A549 (cell line): ENCODE data around the gene ZNF831. TPM values are rescaled to one million over a fixed set of nuclear protein-coding genes. Genes with fewer than 3 reads are reported as not detected.
A peak's percentile ranks its signal among the peaks of the same experiment; 100 is the strongest.

Experiments used
- ATAC-seq, 2 experiments: fragments of 200-7000 bp in 1 of 2; fragments of >200 bp in 1 of 2; cut with Nextera tagmentation in 1 of 2; cut with Tn5 transposase in 1 of 2; 3 replicates each; pipeline versions ENCODE4 v1.8.0 to v1.9.1; 2018 to 2020; ENCODE audit warnings: mild to moderate bottlenecking in 1 of 2, moderate library complexity in 1 of 2
- CTCF ChIA-PET: fragments of 300-600 bp; sonication (Branson Sonifier 250); formaldehyde crosslinking; extraction: SDS; loops from one replicate; lab custom pipeline; 2021; ENCODE audit warnings: antibody characterized with exemption, inconsistent platforms; lab: Yijun Ruan, JAX
- POLR2A ChIA-PET: fragments of 350-600 bp; formaldehyde crosslinking; extraction: SDS; loops from one replicate; lab custom pipeline; 2021; ENCODE audit warnings: antibody characterized with exemption, inconsistent platforms; lab: Yijun Ruan, JAX
- DNase-seq, 2 experiments: peaks; one replicate each; pipeline versions ENCODE4 v3.0.0 to v3.0.0-alpha.2; 2011 to 2016; ENCODE audit warnings: low read depth in 1 of 2, low spot score in 1 of 2
- FAIRE-seq: peaks from 2 replicates; lab custom pipeline; 2011; peaks lifted over from hg19 to GRCh38; lab: Jason Lieb, UNC
- H3K27ac ChIP-seq, 2 experiments: fragments of >200 bp; sonication (Bioruptor Twin); formaldehyde crosslinking; 3 replicates each; pipeline ENCODE4 v1.5.1; 2016 to 2017
- H3K4me1 ChIP-seq: fragments of >200 bp; sonication (Bioruptor Twin); formaldehyde crosslinking; 3 replicates; pipeline ENCODE4 v1.6.1; 2016
- H3K4me2 ChIP-seq: fragments of >200 bp; sonication (Bioruptor Twin); formaldehyde crosslinking; 3 replicates; pipeline ENCODE4 v1.6.1; 2016
- H3K4me3 ChIP-seq: fragments of >200 bp; sonication (Bioruptor Twin); formaldehyde crosslinking; 3 replicates; pipeline ENCODE4 v1.5.1; 2016
- H3K9me3 ChIP-seq: fragments of >200 bp; sonication (Bioruptor Twin); formaldehyde crosslinking; 3 replicates; pipeline ENCODE4 v1.6.1; 2016
- BHLHE40 ChIP-seq: IDR thresholded peaks from 2 replicates; pipeline ENCODE4 v1.6.1; 2012; ENCODE audit warnings: low read depth, low read length, inconsistent platforms
- EHF ChIP-seq: fragments of 250-450 bp; sonication (Bioruptor Pico); IDR thresholded peaks from 2 replicates; pipeline ENCODE4 v1.5.0; 2020; ENCODE audit warnings: mild to moderate bottlenecking
- EHMT2 ChIP-seq: fragments of 200-600 bp; sonication (generic); IDR thresholded peaks from 2 replicates; pipeline ENCODE4 v1.6.1; 2016; ENCODE audit warnings: antibody characterized with exemption, low read depth, mild to moderate bottlenecking, moderate library complexity
- EP300 ChIP-seq, 2 experiments: fragments of >200 bp; sonication (Bioruptor Twin); formaldehyde crosslinking; IDR thresholded peaks; 2 replicates in 1 of 2; 3 replicates in 1 of 2; pipeline ENCODE4 v1.6.1; 2016 to 2017
- FOSB ChIP-seq: fragments of 250-450 bp; sonication (Bioruptor Pico); IDR thresholded peaks from 2 replicates; pipeline ENCODE4 v1.5.0; 2020; ENCODE audit warnings: mild to moderate bottlenecking, moderate library complexity
- FOSL2 ChIP-seq, 2 experiments: fragments of 450-650 bp in 1 of 2; fragments of >200 bp in 1 of 2; sonication (Bioruptor Twin) in 1 of 2; formaldehyde crosslinking; IDR thresholded peaks; 2 replicates each; pipeline versions ENCODE4 v1.5.0 to v1.6.1; 2016 to 2020; ENCODE audit warnings: mild to moderate bottlenecking in 1 of 2, moderate library complexity in 1 of 2
- HDAC2 ChIP-seq: fragments of 200-600 bp; sonication (generic); IDR thresholded peaks from 2 replicates; pipeline ENCODE4 v1.6.1; 2016
- HOXA7 ChIP-seq: fragments of 250-450 bp; sonication (Bioruptor Pico); IDR thresholded peaks from 2 replicates; pipeline ENCODE4 v1.5.0; 2020; ENCODE audit warnings: mild to moderate bottlenecking, moderate library complexity
- JUNB ChIP-seq: fragments of >200 bp; sonication (Bioruptor Twin); formaldehyde crosslinking; IDR thresholded peaks from 2 replicates; pipeline ENCODE4 v1.6.1; 2016
- NFE2L2 ChIP-seq: fragments of 150-350 bp; conservative IDR thresholded peaks from 2 replicates; pipeline ENCODE4 v1.6.1; 2014; ENCODE audit warnings: low read length
- POLR2AphosphoS2 ChIP-seq: conservative IDR thresholded peaks from 2 replicates; pipeline ENCODE4 v1.6.1; 2012; ENCODE audit warnings: low read length, improper control_type of control experiment, inconsistent platforms
- RARB ChIP-seq: fragments of 250-450 bp; sonication (Bioruptor Pico); IDR thresholded peaks from 2 replicates; pipeline ENCODE4 v1.8.0; 2021; ENCODE audit warnings: mild to moderate bottlenecking, moderate library complexity
- SMC3 ChIP-seq: fragments of >200 bp; sonication (Bioruptor Twin); formaldehyde crosslinking; IDR thresholded peaks from 3 replicates; pipeline ENCODE4 v1.6.1; 2018; ENCODE audit warnings: inconsistent platforms
- TP53 ChIP-seq: fragments of 250-450 bp; sonication (Bioruptor Pico); IDR thresholded peaks from 2 replicates; pipeline ENCODE4 v1.5.0; 2021; ENCODE audit warnings: mild to moderate bottlenecking, moderate library complexity
- WGBS: methylation state at CpG from one replicate; pipeline ENCODE4 v1.1.6; 2017; ENCODE audit errors: missing lambda C conversion rate; 5-methylcytosine and 5-hydroxymethylcytosine counted together
- polyA plus RNA-seq, 4 experiments: library from polyadenylated mRNA; depleted of rRNA in 3 of 4; stranded (reverse); fragments of >200 nt; fragmentation: RNase III in 1 of 4; extraction: RNeasy Plus Mini Kit Qiagen cat#74134 plus additional on column Dnase treatment in 1 of 4; gene quantifications; 2 replicates in 3 of 4; 3 replicates in 1 of 4; pipeline ENCODE4 v1.2.3, GENCODE V29; 2011 to 2017
- TF ChIP-seq, protein P1 (sequence below): fragments of 250-450 bp; sonication (Bioruptor Pico); IDR thresholded peaks from 2 replicates; pipeline ENCODE4 v1.5.0; 2020; ENCODE audit warnings: low read depth, mild to moderate bottlenecking, moderate library complexity
- TF ChIP-seq, protein P2 (sequence below): IDR thresholded peaks from 2 replicates; pipeline ENCODE4 v1.6.1; 2012
- TF ChIP-seq, protein P3 (sequence below): IDR thresholded peaks from 2 replicates; pipeline ENCODE4 v1.6.1; 2012; ENCODE audit warnings: low read depth, borderline replicate concordance
- TF ChIP-seq, protein P4 (sequence below): fragments of 450-650 bp; IDR thresholded peaks from 2 replicates; pipeline ENCODE4 v1.6.1; 2014; ENCODE audit warnings: antibody characterized with exemption
- TF ChIP-seq, protein P5 (sequence below): fragments of >200 bp; sonication (Bioruptor Twin); formaldehyde crosslinking; IDR thresholded peaks from 3 replicates; pipeline ENCODE4 v1.6.1; 2016

The ZNF831 gene
- polyA plus RNA-seq, 2 of the 4 experiments (the other 2 are of a cell fraction) = not detected

DNA sequence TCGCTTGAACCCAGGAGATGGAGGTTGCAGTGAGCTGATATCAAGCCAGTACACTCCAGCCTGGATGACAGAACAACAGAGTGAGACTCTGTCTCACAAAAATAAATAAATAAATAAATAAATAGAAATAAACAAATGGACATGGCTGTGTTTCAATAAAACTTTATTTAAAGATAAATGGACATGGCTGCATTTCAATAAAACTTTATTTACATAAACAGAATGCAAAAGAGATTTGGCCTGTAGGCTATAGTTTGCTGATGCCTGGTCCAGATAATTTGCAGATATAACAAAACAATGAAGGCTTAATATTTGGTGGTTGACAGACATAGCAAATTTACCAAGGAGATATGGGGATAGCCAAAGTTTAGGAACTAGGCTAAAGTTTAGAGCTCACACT, 66.8 kb downstream of the ZNF831 start:
- Histone ChIP-seq H3K4me1 (no peaks in the 10 kb centered on the region), H3K27ac (no peak overlapping the region), H3K4me3 (no peak overlapping the region), H3K9me3 (peaks cover 18% of the 10 kb centered on the region; the same call in 2 of the 3 replicates), H3K4me2 (no peak overlapping the region)
- DNase-seq = no peak
- ChIA-PET CTCF (interaction anchor here (1.6 to 5.1 kb wide), 2 partner anchors 8 to 174 kb away, joined by 3 to 21 read pairs; no protein-coding TSS in a partner anchor), POLR2A (no interaction called here)
- WGBS = 41% methylated on average over 1 of the region's 1 CpG
- peak; percentile 23 for FAIRE-seq
- ATAC-seq = no peak
- TF ChIP-seq FOSL2 (IDR thresholded peaks at IDR 0.05) (no peak), FOSL2 (CRISPR knock-in tag; IDR thresholded peaks at IDR 0.05) (no peak), SMC3 (no peak), EHMT2 (no peak), HDAC2 (no peak), POLR2AphosphoS2 (no peak), JUNB (no peak), TP53 (CRISPR knock-in tag) (no peak), RARB (CRISPR knock-in tag) (no peak), FOSB (CRISPR knock-in tag) (no peak)
- TF ChIP-seq, protein P1, sequence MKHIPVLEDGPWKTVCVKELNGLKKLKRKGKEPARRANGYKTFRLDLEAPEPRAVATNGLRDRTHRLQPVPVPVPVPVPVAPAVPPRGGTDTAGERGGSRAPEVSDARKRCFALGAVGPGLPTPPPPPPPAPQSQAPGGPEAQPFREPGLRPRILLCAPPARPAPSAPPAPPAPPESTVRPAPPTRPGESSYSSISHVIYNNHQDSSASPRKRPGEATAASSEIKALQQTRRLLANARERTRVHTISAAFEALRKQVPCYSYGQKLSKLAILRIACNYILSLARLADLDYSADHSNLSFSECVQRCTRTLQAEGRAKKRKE (CRISPR knock-in tag) = no peak
- TF ChIP-seq, protein P2, sequence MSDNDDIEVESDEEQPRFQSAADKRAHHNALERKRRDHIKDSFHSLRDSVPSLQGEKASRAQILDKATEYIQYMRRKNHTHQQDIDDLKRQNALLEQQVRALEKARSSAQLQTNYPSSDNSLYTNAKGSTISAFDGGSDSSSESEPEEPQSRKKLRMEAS = no peak
- TF ChIP-seq, protein P3, sequence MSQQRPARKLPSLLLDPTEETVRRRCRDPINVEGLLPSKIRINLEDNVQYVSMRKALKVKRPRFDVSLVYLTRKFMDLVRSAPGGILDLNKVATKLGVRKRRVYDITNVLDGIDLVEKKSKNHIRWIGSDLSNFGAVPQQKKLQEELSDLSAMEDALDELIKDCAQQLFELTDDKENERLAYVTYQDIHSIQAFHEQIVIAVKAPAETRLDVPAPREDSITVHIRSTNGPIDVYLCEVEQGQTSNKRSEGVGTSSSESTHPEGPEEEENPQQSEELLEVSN = no peak

DNA sequence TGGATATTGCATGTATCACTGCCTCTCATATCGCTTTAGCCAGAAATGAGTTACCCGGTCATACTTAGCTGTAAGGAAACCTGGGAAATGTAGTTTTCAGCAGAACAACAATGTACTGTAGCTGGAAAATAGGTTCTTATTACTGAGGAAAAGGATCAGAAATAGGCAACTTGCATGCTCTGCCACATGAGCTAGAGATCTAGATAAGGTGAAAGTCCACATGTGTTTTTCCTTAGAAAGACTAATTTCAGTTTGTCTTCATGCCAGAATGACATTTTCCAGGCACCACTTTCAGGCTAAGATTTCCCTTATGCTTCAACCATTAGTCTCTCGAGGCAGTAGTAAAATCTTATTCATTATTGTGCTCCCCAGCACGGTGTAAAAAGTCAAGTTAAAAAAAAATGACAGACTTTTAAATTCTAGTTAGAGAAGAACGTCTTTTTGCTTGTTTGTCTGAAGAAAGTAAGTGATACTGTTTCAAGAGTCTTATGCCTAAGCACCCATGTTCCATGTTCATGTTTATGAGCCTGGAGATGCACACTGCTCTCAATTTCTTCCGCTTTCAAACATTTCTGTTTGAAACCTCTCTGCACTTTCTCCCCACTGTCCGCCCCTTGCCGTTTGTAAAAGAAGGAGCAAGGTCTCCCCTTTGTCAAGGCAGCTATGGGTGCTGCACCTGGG, 67.6 kb downstream of the ZNF831 start:
- WGBS = 43% methylated on average over 8 of the region's 8 CpGs
- CTCF ChIA-PET = interaction anchor here (0.6 to 5.1 kb wide), 3 partner anchors 9 to 290 kb away, joined by 3 to 21 read pairs (median 3); no protein-coding TSS in a partner anchor
- ATAC-seq (no peak), DNase-seq (no peak), FAIRE-seq (no peak)
- Histone ChIP-seq H3K27ac (no peak overlapping the region), H3K4me2 (no peak overlapping the region), H3K4me3 (no peak overlapping the region), H3K4me1 (no peaks in the 10 kb centered on the region)
- POLR2A ChIA-PET = no interaction called here
- TF ChIP-seq NFE2L2 (no peak), HOXA7 (no peak), EP300 (IDR thresholded peaks at IDR 0.05) (no peak), EHF (CRISPR knock-in tag) (no peak), EHMT2 (no peak), BHLHE40 (no peak)
- TF ChIP-seq, protein P4, sequence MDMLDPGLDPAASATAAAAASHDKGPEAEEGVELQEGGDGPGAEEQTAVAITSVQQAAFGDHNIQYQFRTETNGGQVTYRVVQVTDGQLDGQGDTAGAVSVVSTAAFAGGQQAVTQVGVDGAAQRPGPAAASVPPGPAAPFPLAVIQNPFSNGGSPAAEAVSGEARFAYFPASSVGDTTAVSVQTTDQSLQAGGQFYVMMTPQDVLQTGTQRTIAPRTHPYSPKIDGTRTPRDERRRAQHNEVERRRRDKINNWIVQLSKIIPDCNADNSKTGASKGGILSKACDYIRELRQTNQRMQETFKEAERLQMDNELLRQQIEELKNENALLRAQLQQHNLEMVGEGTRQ = no peak
- TF ChIP-seq, protein P3 = no peak
- TF ChIP-seq, protein P5, sequence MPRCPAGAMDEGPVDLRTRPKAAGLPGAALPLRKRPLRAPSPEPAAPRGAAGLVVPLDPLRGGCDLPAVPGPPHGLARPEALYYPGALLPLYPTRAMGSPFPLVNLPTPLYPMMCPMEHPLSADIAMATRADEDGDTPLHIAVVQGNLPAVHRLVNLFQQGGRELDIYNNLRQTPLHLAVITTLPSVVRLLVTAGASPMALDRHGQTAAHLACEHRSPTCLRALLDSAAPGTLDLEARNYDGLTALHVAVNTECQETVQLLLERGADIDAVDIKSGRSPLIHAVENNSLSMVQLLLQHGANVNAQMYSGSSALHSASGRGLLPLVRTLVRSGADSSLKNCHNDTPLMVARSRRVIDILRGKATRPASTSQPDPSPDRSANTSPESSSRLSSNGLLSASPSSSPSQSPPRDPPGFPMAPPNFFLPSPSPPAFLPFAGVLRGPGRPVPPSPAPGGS = no peak
- TF ChIP-seq, protein P2 = no peak
- TF ChIP-seq, all 56 proteins: peak for 0
- H3K9me3 ChIP-seq = peaks cover 18% of the 10 kb centered on the region; the same call in 2 of the 3 replicates
